NOMO-1 treated with DMSO at 0.1 percent for 48 hours (cell line): ENCODE data around the gene ANKLE2.
"Not testable (repeated sequence)": the region's sequence is repeated elsewhere in the genome, so short reads cannot be mapped to it uniquely, and the experiment has no call there.

ENCODE experiments used
- DNase-seq: peaks from one replicate; lab custom pipeline; 2025; ENCODE audit not compliant: unreplicated experiment; lab: John Stamatoyannopoulos, UW

The ANKLE2 gene

DNA sequence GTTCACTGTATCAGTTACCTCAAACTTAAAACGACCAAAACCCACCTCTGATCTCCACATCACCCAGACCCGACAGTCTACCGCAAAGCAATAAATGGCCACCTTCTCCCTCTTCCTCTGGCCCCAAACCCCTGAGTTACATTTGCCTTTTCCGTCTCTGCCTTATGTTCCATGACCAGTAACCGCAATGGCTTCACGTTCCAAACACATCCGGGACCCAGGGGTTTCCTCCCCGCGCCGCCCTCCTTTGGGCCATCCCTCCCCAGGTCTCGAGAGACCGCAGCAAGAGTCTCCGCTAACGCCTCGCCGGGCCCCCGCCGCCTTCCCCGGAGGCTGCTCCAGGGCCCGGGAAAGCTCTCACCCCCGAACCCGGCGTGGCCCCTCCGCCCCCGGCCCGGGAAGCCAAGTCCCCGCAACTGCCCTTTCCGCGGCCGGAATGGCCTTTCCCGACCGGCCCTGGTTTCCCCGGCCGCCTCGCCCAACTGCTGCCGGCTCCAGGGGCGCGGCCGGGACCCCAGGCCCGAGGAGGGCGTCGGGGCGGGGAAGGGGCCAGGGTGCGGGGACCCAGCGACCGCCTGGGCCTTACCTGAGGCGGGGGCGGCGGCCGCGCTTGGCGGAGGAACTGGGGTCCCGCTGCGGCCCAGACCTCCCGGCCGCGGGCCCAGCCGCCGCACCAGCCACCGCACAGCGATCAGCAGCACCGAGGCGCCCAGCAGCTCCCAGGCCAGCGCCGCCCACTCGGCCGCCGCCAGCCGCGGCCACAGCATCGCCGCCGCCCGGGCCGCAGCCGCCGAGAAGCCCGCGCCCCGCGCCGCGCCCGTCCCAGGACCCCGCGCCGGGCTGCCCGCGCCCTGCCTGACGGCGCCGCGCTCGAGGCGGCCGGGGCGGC is at the start of gene ANKLE2:
TSS of gene ANKLE2 (minus strand) at position 801 of the 889 bp plus-strand sequence. CDS start at position 767, 34 bp downstream.
- DNase-seq, result peak; percentile 41

GRCh38 chr12:132809391-132809790 is 47.8 kb upstream of the ANKLE2 start:
- DNase-seq, result not testable (repeated sequence)

GRCh38 chr12:132807295-132808092 is 45.9 kb upstream of the ANKLE2 start:
- no peak for DNase-seq

DNA sequence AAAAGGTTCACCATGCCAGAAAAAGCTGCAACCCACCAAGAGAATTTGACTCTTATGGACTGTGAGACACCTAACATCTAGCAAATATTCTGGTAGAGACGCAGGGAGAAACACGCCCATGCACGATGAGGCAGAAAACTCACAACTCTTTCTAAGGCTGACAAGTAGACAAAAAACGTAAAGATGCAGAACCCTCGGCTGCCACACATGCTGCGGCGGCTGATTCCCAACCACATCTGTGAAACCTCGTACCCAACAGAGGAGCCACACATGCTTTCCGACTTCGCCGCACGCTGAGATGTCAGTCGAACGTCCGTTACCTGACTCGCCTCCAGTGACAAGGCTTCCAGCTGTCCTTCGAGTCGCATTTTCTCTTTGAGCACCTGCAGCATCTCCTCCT is 45.2 kb upstream of the ANKLE2 start:
- DNase-seq, result no peak

DNA sequence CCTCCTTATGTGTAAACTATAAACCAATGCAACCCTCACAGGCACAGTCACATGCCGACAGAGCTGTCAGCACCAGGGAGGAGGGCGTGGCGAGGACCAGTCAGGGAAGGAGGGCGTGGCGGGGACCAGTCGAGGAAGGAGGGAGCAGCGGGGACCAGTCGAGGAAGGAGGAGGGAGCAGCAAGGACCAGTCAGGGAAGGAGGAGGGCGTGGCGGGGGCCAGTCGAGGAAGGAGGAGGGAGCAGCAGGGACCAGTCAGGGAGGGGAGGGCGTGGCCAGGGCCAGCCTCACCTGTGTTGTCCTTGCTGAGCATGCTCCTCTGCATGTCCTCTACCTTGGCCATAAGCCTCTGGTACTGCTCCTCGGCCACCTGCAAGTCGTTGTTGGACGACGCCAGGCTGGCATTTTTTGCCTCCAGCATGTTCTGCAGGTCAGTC is 42.8 kb upstream of the ANKLE2 start:
- DNase-seq, result no peak

DNA sequence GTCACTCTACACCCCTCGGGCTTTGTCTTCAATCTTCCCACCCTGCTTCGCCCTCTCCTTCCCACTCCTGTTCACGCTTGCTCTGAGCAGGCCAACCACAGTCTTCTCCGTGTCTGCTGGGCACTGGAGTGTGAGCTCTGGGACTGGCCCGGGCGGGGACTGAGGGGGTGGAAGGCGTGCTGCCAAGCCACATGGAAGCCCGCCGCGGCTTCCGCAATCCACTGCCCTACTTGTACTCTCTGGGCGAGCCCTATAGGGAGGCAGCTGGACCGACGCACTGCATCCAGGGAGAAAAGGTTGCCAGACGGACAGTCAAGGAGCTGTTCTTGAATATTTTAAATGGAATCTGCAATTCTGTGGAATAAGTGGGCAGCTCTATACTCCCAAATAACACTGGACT is 42.3 kb upstream of the ANKLE2 start:
- DNase-seq, result no peak

GRCh38 chr12:132803125-132803524 is 41.5 kb upstream of the ANKLE2 start:
- no peak for DNase-seq

DNA sequence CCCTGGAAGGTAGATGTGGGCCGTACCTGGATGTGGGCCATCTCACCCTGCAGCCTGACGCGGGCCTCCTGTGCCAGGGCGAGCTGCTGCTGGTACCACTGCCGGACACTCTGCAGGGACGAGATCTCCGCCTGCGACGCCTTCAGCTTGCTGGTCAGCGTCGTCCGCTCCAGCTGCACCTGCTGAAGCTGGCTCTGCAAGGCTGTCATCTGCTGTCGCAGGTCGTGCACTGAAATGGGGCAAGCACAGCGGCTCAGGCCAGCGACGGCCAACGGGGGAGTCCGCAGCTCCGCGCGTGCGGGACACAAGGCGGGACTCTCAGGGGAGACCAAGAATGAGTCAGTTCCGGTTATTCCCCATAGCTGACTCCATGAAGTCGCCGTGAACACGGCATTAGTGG is 40.1 kb upstream of the ANKLE2 start:
- no peak for DNase-seq

- no peak for DNase-seq
Measured at GRCh38 chr12:132798836-132799235, 37.2 kb upstream of the ANKLE2 start.

DNA sequence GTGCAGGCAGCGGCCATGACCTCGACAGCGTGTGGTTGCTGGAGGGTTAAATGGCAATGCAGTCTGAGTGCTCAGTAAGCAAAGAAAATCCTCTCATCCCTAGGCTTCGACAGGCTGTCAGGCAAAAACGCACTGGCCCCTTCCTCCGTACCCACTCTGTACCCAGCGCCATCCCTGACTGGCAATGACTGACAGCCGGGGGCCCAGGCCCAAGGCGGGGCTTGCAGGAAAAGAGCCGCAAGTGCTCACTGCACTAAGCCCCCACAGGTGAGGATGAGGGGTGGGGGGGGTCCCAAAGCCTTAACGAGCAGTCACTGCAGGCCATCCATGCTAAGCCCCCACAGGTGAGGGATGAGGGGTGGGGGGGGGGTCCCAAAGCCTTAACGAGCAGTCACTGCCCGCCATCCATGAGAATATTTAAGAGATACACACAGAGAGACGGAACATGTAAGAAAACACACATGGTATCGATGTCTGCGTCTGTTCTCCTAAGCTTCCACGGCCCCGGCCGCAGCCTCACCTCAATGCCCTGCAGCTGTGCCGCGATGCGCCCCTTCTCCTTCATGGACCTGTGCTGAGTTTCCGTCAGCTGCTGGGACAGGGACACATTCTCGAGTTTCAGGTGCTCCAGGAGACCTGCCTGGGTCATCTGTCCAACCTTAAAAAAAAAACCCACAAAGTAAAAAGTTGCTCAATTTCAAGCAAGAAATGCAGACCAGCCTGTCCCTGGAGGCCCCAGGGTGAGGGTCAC is 36.4 kb upstream of the ANKLE2 start:
- no peak for DNase-seq

GRCh38 chr12:132795847-132796246 is 34.2 kb upstream of the ANKLE2 start:
- DNase-seq, result no peak

GRCh38 chr12:132791940-132792339 is 30.3 kb upstream of the ANKLE2 start:
- DNase-seq, result not testable (repeated sequence)

GRCh38 chr12:132789099-132789471 is 27.5 kb upstream of the ANKLE2 start:
- no peak for DNase-seq

GRCh38 chr12:132788375-132789098 is 26.9 kb upstream of the ANKLE2 start:
- no peak for DNase-seq

GRCh38 chr12:132787877-132788276 is 26.2 kb upstream of the ANKLE2 start:
- no peak for DNase-seq

DNA sequence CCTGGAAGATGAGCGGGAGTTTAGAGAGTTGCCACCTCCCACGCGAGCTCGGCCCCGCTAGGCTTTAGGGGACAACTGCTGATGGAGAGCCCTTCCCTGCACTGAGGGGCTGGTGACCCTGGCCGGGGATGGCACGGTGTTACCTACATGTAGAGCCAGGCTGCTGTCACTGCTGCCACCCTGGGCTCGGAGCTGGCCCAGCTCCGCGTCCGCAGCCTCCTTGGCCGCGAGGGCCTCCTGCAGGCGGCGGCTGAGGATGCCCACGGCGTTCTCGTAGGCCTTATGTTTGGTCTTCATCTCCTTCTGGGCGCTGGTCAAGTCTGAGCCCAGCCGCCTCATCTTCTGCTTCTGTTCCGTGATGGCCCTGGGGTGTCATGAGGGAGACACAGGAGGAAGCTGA is 24.6 kb upstream of the ANKLE2 start:
- no peak for DNase-seq

DNA sequence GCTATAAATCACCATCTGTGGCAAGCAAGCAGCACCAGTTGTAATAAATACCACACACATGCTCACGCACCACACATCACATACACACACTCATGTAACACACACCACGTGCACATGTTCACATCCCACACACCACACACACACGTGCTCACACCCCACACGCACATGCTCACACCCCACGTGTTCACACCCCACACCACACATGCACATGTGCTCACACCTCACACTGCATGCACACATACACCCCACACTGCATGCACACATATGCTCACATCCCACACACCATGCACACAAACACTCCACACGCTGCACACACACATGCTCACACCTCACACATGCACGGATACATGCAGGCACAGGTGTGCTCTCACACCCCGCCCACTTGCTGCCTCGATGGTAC is 22.9 kb upstream of the ANKLE2 start:
- no peak for DNase-seq

DNA sequence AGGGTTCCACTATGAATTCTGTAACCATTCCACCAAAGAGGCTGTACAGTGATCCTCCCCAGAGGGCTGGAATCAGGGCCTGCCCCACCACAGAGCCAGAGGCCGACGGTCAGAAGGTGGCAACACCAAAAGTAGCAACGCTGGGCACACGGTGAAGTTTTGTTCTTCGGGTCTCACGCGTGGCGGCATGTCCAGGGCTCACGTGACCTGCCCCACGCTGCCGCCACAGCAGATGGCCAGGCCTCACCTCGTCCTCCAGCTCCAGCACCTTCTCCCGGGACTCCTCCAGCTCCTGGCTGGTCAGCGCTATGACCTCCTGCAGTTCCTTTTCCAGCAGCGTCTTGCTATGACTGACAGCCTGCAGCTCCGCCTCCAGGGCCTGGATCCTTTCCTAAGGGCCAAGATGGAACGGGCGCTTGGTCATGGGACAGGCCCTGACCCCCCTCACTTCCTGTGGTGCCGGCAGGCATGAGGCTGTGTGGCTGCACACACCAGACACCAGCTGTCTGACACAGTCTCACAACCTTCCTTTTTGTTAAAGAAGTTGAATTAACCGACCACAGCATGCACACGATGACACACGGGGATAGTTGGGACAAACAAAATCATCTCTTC is 22.4 kb upstream of the ANKLE2 start:
- no peak for DNase-seq

GRCh38 chr12:132781938-132782337 is 20.3 kb upstream of the ANKLE2 start:
- DNase-seq, result no peak

GRCh38 chr12:132779781-132780353 is 18.2 kb upstream of the ANKLE2 start:
- no peak for DNase-seq
